PFSK-1 (cell line): ENCODE data around the gene HOXB9.

Experiments
- FOXP2 ChIP-seq: optimal IDR thresholded peaks from 2 replicates; pipeline ENCODE3; 2011; ENCODE audit warnings: borderline replicate concordance, control low read depth, inconsistent platforms; ENCODE audit not compliant: insufficient read depth; ENCODE audit errors: extremely low read length, extremely low read depth
- POLR2AphosphoS5 ChIP-seq: IDR thresholded peaks from 2 replicates; pipeline ENCODE4 v1.6.1; 2012; ENCODE audit warnings: low read depth, mild to moderate bottlenecking, control low read depth, low read length, moderate library complexity
- REST ChIP-seq, 2 experiments: IDR thresholded peaks; 2 replicates each; pipeline versions ENCODE4 v1.6.1 to v1.8.0; 2011 to 2012; ENCODE audit warnings: low read depth in 2 of 2, low read length in 2 of 2, control low read depth in 1 of 2, inconsistent platforms in 1 of 2, mild to moderate bottlenecking in 1 of 2, moderate library complexity in 1 of 2; ENCODE audit not compliant: insufficient read depth in 1 of 2
- SIN3A ChIP-seq: IDR thresholded peaks from 2 replicates; pipeline ENCODE4 v1.6.1; 2012; ENCODE audit warnings: mild to moderate bottlenecking, low read length, moderate library complexity, borderline replicate concordance; ENCODE audit not compliant: insufficient read depth
- TAF1 ChIP-seq: IDR thresholded peaks from 2 replicates; pipeline ENCODE4 v1.6.1; 2012; ENCODE audit warnings: low read length, control low read depth, borderline replicate concordance; ENCODE audit not compliant: insufficient read depth

DNA sequence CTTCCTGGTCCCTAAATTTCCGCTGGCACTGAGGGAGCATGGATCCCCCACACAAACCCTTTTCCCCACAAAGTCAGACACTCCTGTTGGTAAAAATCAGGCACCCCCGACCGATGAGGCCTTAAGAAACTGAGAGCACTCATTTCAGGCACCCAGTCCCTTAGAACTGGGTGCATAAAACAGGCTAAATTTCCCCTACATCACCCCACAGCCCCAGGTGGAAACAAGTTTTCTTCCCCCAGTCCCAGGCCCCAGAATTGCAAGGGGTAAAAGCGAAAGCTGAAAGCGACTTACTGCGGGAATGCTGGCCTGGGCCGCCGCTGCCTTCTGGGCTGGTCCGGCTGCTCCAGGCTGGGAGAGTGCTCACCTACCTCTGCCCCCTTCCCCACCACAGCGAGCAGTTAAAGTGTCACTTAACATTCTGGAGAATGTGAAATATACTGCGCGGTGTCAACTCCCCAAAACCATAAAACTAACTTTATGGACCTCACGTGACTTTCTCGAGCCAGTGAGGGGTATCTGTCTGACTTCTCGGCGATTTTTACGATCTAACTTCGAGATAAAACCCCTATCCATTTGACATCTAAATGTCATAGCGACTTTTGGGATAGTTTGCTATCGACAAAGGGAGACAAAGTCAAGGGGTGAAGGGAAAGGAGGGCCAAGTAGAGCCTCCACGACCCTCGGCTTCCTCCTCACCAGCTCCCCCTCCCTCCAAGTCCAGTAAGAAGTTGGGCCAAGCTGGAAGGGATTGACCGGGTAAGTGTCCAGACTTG lies 36.1 kb downstream of the HOXB9 start, which contains the start of gene HOXB3:
- no peak for TF ChIP-seq POLR2AphosphoS5
- no peak for TF ChIP-seq TAF1
- TF ChIP-seq REST (IDR thresholded peaks at IDR 0.05; ENCODE audit: insufficient read depth in 1 of 2, low read depth in 2 of 2, low read length in 2 of 2): no peak
- no peak for TF ChIP-seq SIN3A
- no peak for TF ChIP-seq FOXP2
